SK-N-MC (cell line): Measurements from ENCODE around the gene TMEM181.

Source experiments
- EZH2 ChIP-seq: fragments of 200-600 bp; sonication (generic); IDR thresholded peaks from one replicate; pipeline ENCODE4 v1.6.1; 2017; ENCODE audit warnings: antibody characterized with exemption
- POLR2AphosphoS5 ChIP-seq: IDR thresholded peaks from 2 replicates; pipeline ENCODE4 v1.6.1; 2012; ENCODE audit warnings: mild to moderate bottlenecking, low read depth, low read length, borderline replicate concordance

GRCh38 chr6:158575550-158575949 lies 15.7 kb downstream of the TMEM181 start:
- TF ChIP-seq EZH2 (no peak), POLR2AphosphoS5 (no peak)
